Upper lobe of left lung (tissue), 6 donors: ENCODE results near the gene OR6B3. TPM values are rescaled to one million over a fixed set of nuclear protein-coding genes. Genes with fewer than 3 reads are reported as not detected.

Experiments used
- ATAC-seq, 2 donors: fragments of 200-7000 bp; cut with Tn5 transposase; one replicate each; pipeline ENCODE4 v1.9.1; 2022; ENCODE audit warnings: mild to moderate bottlenecking in 2 of 2, moderate library complexity in 2 of 2; ENCODE audit not compliant: low FRiP score in 2 of 2
- DNase-seq, 2 donors: peaks; one replicate each; pipeline ENCODE4 v3.0.0-alpha.2; 2019 to 2020
- H3K27ac ChIP-seq, 4 donors: fragments of 200-600 bp; sonication (generic); one replicate each; pipeline ENCODE4 v1.5.1; 2016 to 2019
- H3K27me3 ChIP-seq, 4 donors: fragments of 200-600 bp; sonication (generic); one replicate each; pipeline ENCODE4 v1.5.1; 2017 to 2019
- H3K36me3 ChIP-seq, 4 donors: fragments of 200-600 bp; sonication (generic); one replicate each; pipeline ENCODE4 v1.5.1; 2016 to 2019
- H3K4me1 ChIP-seq, 4 donors: fragments of 200-600 bp; sonication (generic); one replicate each; pipeline ENCODE4 v1.5.1; 2018 to 2019
- H3K4me3 ChIP-seq, 4 donors: fragments of 200-600 bp; sonication (generic); one replicate each; pipeline ENCODE4 v1.5.1; 2017 to 2019; ENCODE audit warnings: mild to moderate bottlenecking in 2 of 4, moderate library complexity in 1 of 4
- H3K9me3 ChIP-seq, 4 donors: fragments of 200-600 bp; sonication (generic); one replicate each; pipeline ENCODE4 v1.5.1; 2018 to 2019
- CTCF ChIP-seq, 6 experiments: fragments of 450-650 bp in 4 of 6; fragments of 200-600 bp in 2 of 6; sonication (generic) in 2 of 6; IDR thresholded peaks; one replicate each; pipeline ENCODE4 v1.5.1; 2016 to 2019; ENCODE audit warnings: antibody characterized with exemption in 6 of 6
- EP300 ChIP-seq, 4 donors: sonication (generic); formaldehyde crosslinking; IDR thresholded peaks; one replicate each; pipeline ENCODE4 v1.5.1; 2017; ENCODE audit warnings: antibody characterized with exemption in 4 of 4, control low read depth in 2 of 4
- POLR2A ChIP-seq, 4 donors: fragments of 450-650 bp; IDR thresholded peaks; one replicate each; pipeline ENCODE4 v1.5.1; 2016 to 2017; ENCODE audit warnings: antibody characterized with exemption in 4 of 4, mild to moderate bottlenecking in 2 of 4
- POLR2AphosphoS5 ChIP-seq, 2 donors: sonication (generic); formaldehyde crosslinking; IDR thresholded peaks; one replicate each; pipeline ENCODE4 v1.5.1; 2017; ENCODE audit warnings: antibody characterized with exemption in 2 of 2
- WGBS, 2 donors: methylation state at CpG; one replicate each; pipeline ENCODE4 v1.1.5; 2017 to 2018; 5-methylcytosine and 5-hydroxymethylcytosine counted together
- total RNA-seq, 6 donors: library from RNA; depleted of rRNA in 4 of 6; stranded (reverse); fragments of >200 nt in 4 of 6; gene quantifications; one replicate each; pipeline versions ENCODE4 v1.1.0 to v1.2.1, GENCODE V29; 2016 to 2021
- donor health status: DM: no; HTN: no; CAD: no; lungs with moderate emphysema.
- donor health status: DM: no; HTN: yes; CAD: no; lungs with severe emphysema.

OR6B3 gene
- total RNA-seq, 6 donors from 2014 or later = not detected

GRCh38 chr2:240014327-240014726 is 39.0 kb downstream of the OR6B3 start:
- no peaks in the 10 kb centered on the region for H3K27me3 ChIP-seq
- H3K27ac ChIP-seq = no peak overlapping the region
- no peak overlapping the region for H3K4me3 ChIP-seq
- H3K36me3 ChIP-seq = peaks cover 22 to 100% (median 56%) of the 10 kb centered on the region in 4 donors
- ATAC-seq (no peak), DNase-seq (peak in 1 of 2 donors; percentile 50)
- H3K4me1 ChIP-seq = no peaks in the 10 kb centered on the region
- no peaks in the 10 kb centered on the region for H3K9me3 ChIP-seq
- TF ChIP-seq POLR2A (IDR thresholded peaks at IDR 0.05) (no peak), POLR2AphosphoS5 (IDR thresholded peaks at IDR 0.05) (no peak), EP300 (IDR thresholded peaks at IDR 0.05) (no peak), CTCF (IDR thresholded peaks at IDR 0.05) (no peak)
- WGBS, 2 donors = 88 to 89% methylated on average over 9 of the region's 9 CpGs

- Histone ChIP-seq H3K9me3 (no peaks in the 10 kb centered on the region), H3K27ac (no peak overlapping the region), H3K4me3 (no peak overlapping the region), H3K27me3 (no peaks in the 10 kb centered on the region), H3K4me1 (no peaks in the 10 kb centered on the region), H3K36me3 (peaks cover 18 to 100% (median 56%) of the 10 kb centered on the region in 4 donors)
- WGBS, 2 donors = 87 to 97% methylated on average over 1 of the region's 1 CpG
- ATAC-seq (no peak), DNase-seq (no peak)
- TF ChIP-seq EP300 (IDR thresholded peaks at IDR 0.05) (no peak), CTCF (IDR thresholded peaks at IDR 0.05) (no peak)
Observed at GRCh38 chr2:240013343-240013742, 40.0 kb downstream of the OR6B3 start.

GRCh38 chr2:240002983-240003382 is 50.3 kb downstream of the OR6B3 start:
- Histone ChIP-seq H3K4me1 (no peaks in the 10 kb centered on the region), H3K27ac (no peak overlapping the region), H3K4me3 (no peak overlapping the region), H3K9me3 (no peaks in the 10 kb centered on the region), H3K27me3 (no peaks in the 10 kb centered on the region), H3K36me3 (peaks cover 34 to 97% (median 80%) of the 10 kb centered on the region in 4 donors)
- no peak for DNase-seq
- ATAC-seq = no peak
- 63 to 77% methylated on average over 7 of the region's 7 CpGs for WGBS, 2 donors
- TF ChIP-seq POLR2AphosphoS5 (IDR thresholded peaks at IDR 0.05) (no peak), CTCF (IDR thresholded peaks at IDR 0.05) (no peak), POLR2A (IDR thresholded peaks at IDR 0.05) (no peak), EP300 (IDR thresholded peaks at IDR 0.05) (no peak)

DNA sequence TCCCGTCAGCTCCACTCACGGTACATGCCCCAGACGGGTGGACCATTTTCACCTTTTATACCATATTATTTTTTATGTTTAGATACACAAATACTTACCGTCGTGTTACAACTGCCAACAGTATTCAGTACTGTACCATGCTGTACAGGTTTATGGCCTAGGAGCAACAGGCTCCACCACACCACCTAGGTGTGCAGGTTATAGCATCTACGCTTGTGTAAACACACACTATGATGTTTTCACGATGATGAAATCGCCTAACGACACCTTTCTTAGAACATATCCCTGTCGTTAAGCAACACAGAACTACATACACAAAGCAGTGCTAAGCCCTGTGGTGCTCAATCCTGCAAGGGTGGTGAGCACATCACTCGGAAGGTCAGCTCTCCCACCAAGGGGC is 52.6 kb downstream of the OR6B3 start:
- H3K4me1 ChIP-seq = no peaks in the 10 kb centered on the region
- H3K4me3 ChIP-seq = no peak overlapping the region
- DNase-seq (no peak), ATAC-seq (no peak)
- peaks cover 22 to 81% (median 62%) of the 10 kb centered on the region in 4 donors for H3K36me3 ChIP-seq
- WGBS, 2 donors = 92 to 93% methylated on average over 11 of the region's 11 CpGs
- no peaks in the 10 kb centered on the region for H3K9me3 ChIP-seq
- H3K27me3 ChIP-seq = no peaks in the 10 kb centered on the region
- no peak for TF ChIP-seq POLR2AphosphoS5 (IDR thresholded peaks at IDR 0.05)
- TF ChIP-seq EP300 (IDR thresholded peaks at IDR 0.05) = no peak
- TF ChIP-seq CTCF (IDR thresholded peaks at IDR 0.05) = no peak
- TF ChIP-seq POLR2A (IDR thresholded peaks at IDR 0.05) = no peak
- no peak overlapping the region for H3K27ac ChIP-seq

- ATAC-seq = no peak
- 81 to 86% methylated on average over 9 of the region's 9 CpGs for WGBS, 2 donors
- H3K9me3 ChIP-seq = no peaks in the 10 kb centered on the region
- no peak overlapping the region for H3K27ac ChIP-seq
- TF ChIP-seq POLR2A (IDR thresholded peaks at IDR 0.05) = no peak
- TF ChIP-seq EP300 (IDR thresholded peaks at IDR 0.05) = no peak
- TF ChIP-seq POLR2AphosphoS5 (IDR thresholded peaks at IDR 0.05) = no peak
- no peak for TF ChIP-seq CTCF (IDR thresholded peaks at IDR 0.05)
- H3K36me3 ChIP-seq = peaks cover 9 to 62% (median 40%) of the 10 kb centered on the region in 4 donors
- no peaks in the 10 kb centered on the region for H3K4me1 ChIP-seq
- DNase-seq = no peak
- H3K27me3 ChIP-seq = no peaks in the 10 kb centered on the region
- H3K4me3 ChIP-seq = no peak overlapping the region
Observed at GRCh38 chr2:239997686-239998409, 55.5 kb downstream of the OR6B3 start.
